K562 (cell line): ENCODE results near the gene CNNM2. TPM values are rescaled to one million over a fixed set of nuclear protein-coding genes. Genes with fewer than 3 reads are reported as not detected.

ENCODE experiments used
- ATAC-seq: fragments of 200-7000 bp; cut with Tn5 transposase; 3 replicates; pipeline ENCODE4 v1.9.1; 2020; ENCODE audit warnings: moderate library complexity
- BruUV-seq: library from RNA; stranded (reverse); fragments of 400-500 nt; replicated peaks from 2 replicates; lab custom pipeline; 2021; lab: Mats Ljungman, UMichigan
- CTCF ChIA-PET: fragments of 300-600 bp; formaldehyde crosslinking; extraction: SDS; loops from one replicate; lab custom pipeline; 2021; ENCODE audit warnings: low intra/inter-chr PET ratio; lab: Yijun Ruan, JAX
- POLR2A ChIA-PET: fragments of 300-600, 350-650 bp; sonication (Branson Sonifier 250); formaldehyde crosslinking; extraction: SDS; loops from one replicate; lab custom pipeline; 2021; ENCODE audit warnings: antibody characterized with exemption, inconsistent platforms; lab: Yijun Ruan, JAX
- DNase-seq, 4 experiments: peaks; one replicate each; pipeline versions ENCODE4 v3.0.0 to v3.0.0-alpha.2; 2011 to 2018; ENCODE audit warnings: low spot score in 3 of 4, mixed read lengths in 3 of 4; ENCODE audit errors: extremely low read depth in 1 of 4
- FAIRE-seq: peaks from 2 replicates; lab custom pipeline; 2011; peaks lifted over from hg19 to GRCh38; lab: Jason Lieb, UNC
- H2AFZ ChIP-seq: 2 replicates; pipeline ENCODE4 v1.6.0; 2011; ENCODE audit warnings: low read depth, low read length, control low read depth, inconsistent platforms
- H3K27ac ChIP-seq: fragments of 200-600 bp; 3 replicates; pipeline ENCODE4 v1.8.0; 2011; ENCODE audit warnings: low read depth, mild to moderate bottlenecking, control low read depth, inconsistent platforms, low read length, moderate library complexity, mixed read lengths; ENCODE audit errors: extremely low read depth
- H3K27me3 ChIP-seq, 2 experiments: fragments of 300-600 bp in 1 of 2; 2 replicates in 1 of 2; 3 replicates in 1 of 2; pipeline versions ENCODE4 v1.6.0 to v1.8.0; 2011; ENCODE audit warnings: inconsistent platforms in 2 of 2, low read length in 2 of 2, mild to moderate bottlenecking in 1 of 2, mixed read lengths in 1 of 2, moderate library complexity in 1 of 2; ENCODE audit not compliant: control insufficient read depth in 2 of 2, insufficient read depth in 2 of 2
- H3K36me3 ChIP-seq: fragments of 300-600 bp; 3 replicates; pipeline ENCODE4 v1.8.0; 2011; ENCODE audit warnings: mild to moderate bottlenecking, low read length, inconsistent platforms; ENCODE audit not compliant: control insufficient read depth, insufficient read depth
- H3K4me1 ChIP-seq, 2 experiments: fragments of 200-600 bp in 1 of 2; replicated peaks in 1 of 2; 2 replicates in 1 of 2; 3 replicates in 1 of 2; pipeline versions ENCODE4 v1.5.1 to v1.8.0; 2011; ENCODE audit warnings: inconsistent platforms in 2 of 2, low read length in 2 of 2, mild to moderate bottlenecking in 1 of 2, mixed read lengths in 1 of 2, moderate library complexity in 1 of 2; ENCODE audit not compliant: control insufficient read depth in 2 of 2, insufficient read depth in 2 of 2
- H3K4me2 ChIP-seq: 2 replicates; pipeline ENCODE4 v1.6.1; 2011; ENCODE audit warnings: low read length, control low read depth, inconsistent platforms, mixed read lengths; ENCODE audit not compliant: insufficient read depth
- H3K4me3 ChIP-seq: fragments of 200-600 bp; sonication (generic), shearing (Covaris generic); 2 replicates; pipeline ENCODE4 v1.5.1; 2016; ENCODE audit warnings: control low read depth, inconsistent platforms
- H3K79me2 ChIP-seq: fragments of 200-600 bp; 3 replicates; pipeline ENCODE4 v1.8.0; 2011; ENCODE audit warnings: low read length, inconsistent platforms; ENCODE audit not compliant: control insufficient read depth, insufficient read depth
- H3K9ac ChIP-seq, 2 experiments: 2 replicates each; pipeline versions ENCODE4 v1.6.0 to v1.6.1; 2011; ENCODE audit warnings: low read depth in 2 of 2, low read length in 2 of 2, control low read depth in 1 of 2, inconsistent platforms in 1 of 2, mild to moderate bottlenecking in 1 of 2, mixed read lengths in 1 of 2; ENCODE audit not compliant: insufficient read depth in 1 of 2
- H3K9me1 ChIP-seq: one replicate; pipeline ENCODE4 v1.6.0; 2011; ENCODE audit warnings: inconsistent platforms, mild to moderate bottlenecking, low read length, moderate library complexity; ENCODE audit not compliant: control insufficient read depth, insufficient read depth
- H3K9me3 ChIP-seq: replicated peaks from 2 replicates; pipeline ENCODE4 v1.5.1; 2011; ENCODE audit warnings: low read depth, low read length, inconsistent platforms; ENCODE audit not compliant: control insufficient read depth, insufficient read depth
- H4K20me1 ChIP-seq: replicated peaks from 2 replicates; pipeline ENCODE4 v1.6.1; 2011; ENCODE audit warnings: low read length, inconsistent platforms, mixed read lengths; ENCODE audit not compliant: control insufficient read depth, insufficient read depth
- CEBPB ChIP-seq: fragments of 450-650 bp; IDR thresholded peaks from 2 replicates; pipeline ENCODE4 v1.6.1; 2016; ENCODE audit warnings: missing genetic modification characterization, missing compliant biosample characterization
- HDAC2 ChIP-seq: fragments of 450-650 bp; IDR thresholded peaks from 2 replicates; pipeline ENCODE4 v1.6.1; 2016; ENCODE audit warnings: mild to moderate bottlenecking
- SMC3 ChIP-seq: conservative IDR thresholded peaks from 2 replicates; pipeline ENCODE4 v1.6.1; 2011; ENCODE audit warnings: low read depth, low read length, improper control_type of control experiment; ENCODE audit not compliant: insufficient read depth
- ZNF146 ChIP-seq: IDR thresholded peaks from one replicate; pipeline ENCODE4 v1.6.1; 2018; ENCODE audit warnings: missing compliant biosample characterization; ENCODE audit not compliant: unreplicated experiment
- WGBS: fragments of 100-300 bp; shearing (Covaris generic); methylation state at CpG from one replicate; pipeline ENCODE4 v1.1.6; 2016; ENCODE audit warnings: low coverage, mixed read lengths; ENCODE audit not compliant: insufficient coverage; ENCODE audit errors: missing lambda C conversion rate; 5-methylcytosine and 5-hydroxymethylcytosine counted together
- in situ Hi-C: fragments of 300-500 bp; cut with MboI; formaldehyde crosslinking; loops from 4 replicates; pipeline ENCODE4 v1.15.0; 2018; ENCODE audit warnings: inconsistent platforms, mixed read lengths
- intact Hi-C: fragments of 100-400 bp; cut with micrococcal nuclease; formaldehyde crosslinking; loops from 2 replicates; pipeline ENCODE4 v1.14.2; 2022
- polyA plus RNA-seq, 8 experiments: library from polyadenylated mRNA; depleted of rRNA in 4 of 8; stranded (reverse) in 5 of 8; unstranded in 3 of 8; fragments of >200 nt; fragmentation: Nextera tagmentation in 2 of 8; fragmentation: Illumina TruSeq in 1 of 8; extraction: Ambion mirVana in 2 of 8; extraction: Trizol in 1 of 8; gene quantifications; 2 replicates each; pipeline versions ENCODE4 v1.2.1 to v1.2.3, GENCODE V29; 2011 to 2014; ENCODE audit warnings: inconsistent platforms in 1 of 8, missing spikeins in 1 of 8
- total RNA-seq, 7 experiments: library from RNA; depleted of rRNA in 6 of 7; stranded (reverse); fragments of >200 nt in 6 of 7; fragmentation: Illumina TruSeq in 2 of 7; extraction: Trizol in 2 of 7; gene quantifications; 2 replicates each; pipeline versions ENCODE4 v1.2.1 to v1.2.3, GENCODE V29; 2011 to 2021; ENCODE audit warnings: low replicate concordance in 1 of 7
- TF ChIP-seq, protein P1 (sequence below): fragments of 450-650 bp; conservative IDR thresholded peaks from 2 replicates; pipeline ENCODE4 v1.6.1; 2016; ENCODE audit warnings: missing genetic modification characterization, low read depth, mild to moderate bottlenecking, control low read depth, missing compliant biosample characterization

CNNM2 gene
- total and polyA plus RNA-seq, 9 of the 15 experiments (the other 6 are each of a cell fraction or from before 2014, with no cell fraction given) = 0.21 to 5.0 (median 1.3) TPM

DNA sequence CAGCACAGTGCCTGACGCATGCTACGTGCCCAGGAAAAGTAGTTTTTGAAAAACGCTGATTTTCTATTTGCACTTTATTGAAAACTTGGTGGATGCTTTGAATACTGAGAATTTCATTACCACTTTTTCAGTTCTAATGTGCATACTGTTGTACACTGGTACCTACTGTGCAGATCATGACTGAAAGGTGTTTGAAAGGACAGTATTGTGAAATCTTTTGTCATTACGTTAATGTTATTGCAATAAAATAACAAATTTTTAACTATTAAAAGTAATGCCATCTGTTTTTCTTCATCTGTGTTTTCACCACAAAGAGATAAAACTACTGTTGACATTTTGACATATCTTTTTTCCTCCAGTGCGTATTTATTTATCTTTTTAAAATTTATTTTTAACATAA, 42.1 kb downstream of the CNNM2 start:
- Histone ChIP-seq H3K27me3 (no peaks in the 10 kb centered on the region), H3K79me2 (no peaks in the 10 kb centered on the region), H3K4me1 (peaks cover 0 to 16% of the 10 kb centered on the region in 2 experiments; a peak in 2 of 5 replicates), H3K4me3 (no peak overlapping the region), H3K9me1 (no peaks in the 10 kb centered on the region), H3K36me3 (no peaks in the 10 kb centered on the region), H4K20me1 (no peaks in the 10 kb centered on the region), H3K27ac (no peak overlapping the region), H3K9me3 (no peaks in the 10 kb centered on the region), H3K4me2 (no peak overlapping the region), H3K9ac (no peak overlapping the region), H2AFZ (no peak overlapping the region)
- no peak for ATAC-seq
- ChIA-PET POLR2A (interaction anchor here (0.7 kb wide), 1 partner anchor 334 kb away, joined by 3 read pairs; no protein-coding TSS in a partner anchor), CTCF (no interaction called here)
- no TSS peak for BruUV-seq
- no peak for DNase-seq
- TF ChIP-seq SMC3 = no peak
- TF ChIP-seq CEBPB (tag) = peak; percentile 46; the same call in 1 of the 2 replicates
- no peak for FAIRE-seq
- 96% methylated on average over 5 of the region's 5 CpGs for WGBS
- in situ Hi-C loops (no loop called here), intact Hi-C loops (loop anchor here (5.0 kb wide), 1 partner anchor 43 kb away; the partner anchor contains the start of gene CNNM2)

- H3K27me3 ChIP-seq = no peaks in the 10 kb centered on the region
- no peak overlapping the region for H2AFZ ChIP-seq
- no peak overlapping the region for H3K4me3 ChIP-seq
- BruUV-seq = no TSS peak
- FAIRE-seq = no peak
- intact Hi-C loops (loop anchor here (5.0 kb wide), 1 partner anchor 45 kb away; the partner anchor contains the start of gene CNNM2), in situ Hi-C loops (no loop called here)
- no peaks in the 10 kb centered on the region for H3K9me1 ChIP-seq
- no peak for DNase-seq
- H3K79me2 ChIP-seq = no peaks in the 10 kb centered on the region
- no CpG with 5 or more reads among the region's 1 CpG for WGBS
- no peaks in the 10 kb centered on the region for H4K20me1 ChIP-seq
- peaks cover 0 to 20% of the 10 kb centered on the region in 2 experiments; a peak in 2 of 5 replicates for H3K4me1 ChIP-seq
- ChIA-PET POLR2A (no interaction called here), CTCF (no interaction called here)
- TF ChIP-seq HDAC2 (no peak), ZNF146 (CRISPR knock-in tag) (no peak)
- TF ChIP-seq, protein P1, sequence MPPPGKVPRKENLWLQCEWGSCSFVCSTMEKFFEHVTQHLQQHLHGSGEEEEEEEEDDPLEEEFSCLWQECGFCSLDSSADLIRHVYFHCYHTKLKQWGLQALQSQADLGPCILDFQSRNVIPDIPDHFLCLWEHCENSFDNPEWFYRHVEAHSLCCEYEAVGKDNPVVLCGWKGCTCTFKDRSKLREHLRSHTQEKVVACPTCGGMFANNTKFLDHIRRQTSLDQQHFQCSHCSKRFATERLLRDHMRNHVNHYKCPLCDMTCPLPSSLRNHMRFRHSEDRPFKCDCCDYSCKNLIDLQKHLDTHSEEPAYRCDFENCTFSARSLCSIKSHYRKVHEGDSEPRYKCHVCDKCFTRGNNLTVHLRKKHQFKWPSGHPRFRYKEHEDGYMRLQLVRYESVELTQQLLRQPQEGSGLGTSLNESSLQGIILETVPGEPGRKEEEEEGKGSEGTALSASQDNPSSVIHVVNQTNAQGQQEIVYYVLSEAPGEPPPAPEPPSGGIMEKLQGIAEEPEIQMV (tag) = no peak
- H3K4me2 ChIP-seq = no peak overlapping the region
- H3K9ac ChIP-seq = no peak overlapping the region
- H3K27ac ChIP-seq = no peak overlapping the region
- no peak for ATAC-seq
- H3K36me3 ChIP-seq = no peaks in the 10 kb centered on the region
- no peaks in the 10 kb centered on the region for H3K9me3 ChIP-seq
These were observed 44.2 kb downstream of the CNNM2 start for GRCh38 chr10:102962267-102962666.
